Cardiac fibroblast (primary cell): ENCODE measurements around the gene GRIN2A.

Source experiments
- DNase-seq, 2 donors: peaks; one replicate each; pipeline versions ENCODE4 v3.0.0 to v3.0.0-alpha.2; 2010; ENCODE audit warnings: low read depth in 2 of 2
- H3K4me3 ChIP-seq, 2 donors: replicated peaks in 1 of 2; 1 replicate in 1 of 2; 2 replicates in 1 of 2; pipeline ENCODE4 v1.5.1; 2011; ENCODE audit warnings: low read depth in 2 of 2, low read length in 2 of 2, mild to moderate bottlenecking in 2 of 2, moderate library complexity in 1 of 2
- CTCF ChIP-seq: IDR thresholded peaks from one replicate; pipeline ENCODE4 v1.5.1; 2011; ENCODE audit warnings: low read depth, mild to moderate bottlenecking, low read length, inconsistent platforms

Gene GRIN2A

DNA sequence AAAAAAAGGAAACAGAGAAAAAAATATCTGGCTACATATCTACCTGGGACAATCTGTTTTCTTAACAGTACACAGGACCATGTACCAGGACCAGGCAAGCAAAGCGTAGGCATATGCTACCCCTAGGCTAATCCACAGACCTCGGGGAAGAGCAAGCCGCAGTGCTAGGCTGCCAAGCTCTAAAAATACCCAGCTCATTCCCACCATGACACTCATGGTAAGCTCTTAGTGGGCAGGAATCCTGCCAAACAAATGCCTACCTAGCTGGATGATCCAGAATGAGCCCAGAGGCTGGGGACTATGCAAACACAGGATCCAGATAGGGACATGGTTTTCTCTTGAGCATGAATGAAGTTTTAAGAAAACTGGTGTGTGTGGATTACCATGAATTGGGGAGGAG lies 95.6 kb downstream of the GRIN2A start:
- TF ChIP-seq CTCF = no peak
- DNase-seq = no peak
- H3K4me3 ChIP-seq = no peak overlapping the region

DNA sequence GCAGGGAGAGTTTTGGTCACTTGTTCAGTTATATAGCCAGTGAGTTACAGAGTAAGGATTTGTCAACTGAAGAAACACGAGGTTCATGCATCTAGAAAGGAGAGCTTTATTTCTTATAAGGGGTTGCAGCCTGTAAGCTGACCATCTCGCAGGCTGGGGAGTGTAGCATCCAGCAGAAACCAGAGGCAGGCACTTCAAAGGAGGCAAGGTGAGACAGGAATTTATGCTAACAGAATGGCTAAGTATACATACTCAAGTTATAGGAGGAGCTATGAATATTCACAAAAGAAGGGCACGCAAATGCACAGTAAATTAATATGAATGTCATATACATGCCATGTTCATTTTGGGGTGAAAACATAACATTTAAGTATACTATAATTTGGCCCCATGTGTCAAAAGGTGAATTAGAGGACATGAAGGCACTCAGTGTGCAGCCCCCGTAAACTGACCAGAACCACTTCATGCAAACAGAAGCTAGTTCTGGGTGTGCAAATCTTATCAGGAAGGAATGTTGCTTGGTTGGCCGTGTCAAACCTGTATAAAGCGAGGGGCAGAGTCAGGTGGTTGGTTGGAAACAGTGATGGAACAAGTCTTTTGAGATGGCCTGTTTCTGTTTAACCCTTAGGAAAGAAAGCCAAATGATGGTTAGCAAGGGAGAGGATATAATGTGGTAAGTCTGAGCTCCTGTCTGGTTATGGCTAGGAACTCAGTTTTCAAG lies 97.0 kb downstream of the GRIN2A start:
- DNase-seq = no peak

GRCh38 chr16:10083301-10083700 lies 98.9 kb downstream of the GRIN2A start:
- no peak for DNase-seq
- no peak overlapping the region for H3K4me3 ChIP-seq
- TF ChIP-seq CTCF = no peak

More for the DNA sequence above, 97.0 kb downstream of the GRIN2A start:
- no peak for TF ChIP-seq CTCF
- H3K4me3 ChIP-seq = no peak overlapping the region

DNA sequence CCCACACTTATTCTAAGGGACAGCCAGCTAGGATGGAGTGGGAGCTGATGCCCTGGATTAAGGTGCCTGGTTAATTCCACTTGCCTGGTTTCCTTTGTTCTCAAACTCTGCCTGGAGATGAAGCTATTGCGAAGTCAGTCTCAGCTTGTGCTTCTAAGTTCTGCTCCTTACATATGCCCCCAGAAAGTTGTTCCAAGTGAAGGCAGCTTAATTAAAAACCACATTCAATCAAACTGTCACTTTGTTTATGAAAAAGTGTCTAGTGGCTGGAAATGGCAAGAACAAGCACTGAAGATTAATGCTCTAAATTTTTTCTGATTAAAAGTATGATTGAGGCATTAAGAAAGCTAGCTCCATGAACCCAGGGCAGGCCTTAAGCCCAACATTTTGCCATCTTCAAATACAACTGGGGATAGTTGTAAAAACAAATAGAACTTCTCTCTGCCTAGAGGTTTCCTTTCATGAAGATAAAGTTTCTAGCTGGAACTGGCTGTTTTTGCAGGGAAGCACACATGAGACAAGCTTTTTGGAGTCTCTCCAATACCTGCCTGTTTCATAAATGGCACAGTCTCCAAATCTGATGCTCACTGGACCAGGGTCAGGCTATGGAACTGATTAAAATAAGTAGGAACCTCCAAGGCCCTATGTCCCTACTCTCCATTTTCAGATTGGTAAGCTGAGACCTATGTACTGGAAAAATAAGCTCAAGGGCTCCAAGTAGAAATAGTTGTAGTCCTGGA lies 100.9 kb downstream of the GRIN2A start:
- DNase-seq = no peak
- no peak overlapping the region for H3K4me3 ChIP-seq
- no peak for TF ChIP-seq CTCF

GRCh38 chr16:10080051-10080772 lies 102.0 kb downstream of the GRIN2A start:
- no peak for TF ChIP-seq CTCF
- H3K4me3 ChIP-seq = no peak overlapping the region
- DNase-seq = peak; percentile 25 to 38

GRCh38 chr16:10078541-10078949 lies 103.7 kb downstream of the GRIN2A start:
- TF ChIP-seq CTCF = no peak
- no peak for DNase-seq
- no peak overlapping the region for H3K4me3 ChIP-seq
